HEK293T (cell line): ENCODE data around the gene EXOC4.

Source experiments
- ARNT ChIP-seq: fragments of 450-650 bp; IDR thresholded peaks from 2 replicates; pipeline ENCODE4 v1.6.1; 2017; ENCODE audit warnings: mild to moderate bottlenecking
- BHLHE40 ChIP-seq: fragments of 450-650 bp; IDR thresholded peaks from 2 replicates; pipeline ENCODE4 v1.6.1; 2016; ENCODE audit warnings: mild to moderate bottlenecking, moderate library complexity, borderline replicate concordance
- CTBP1 ChIP-seq: fragments of 450-650 bp; IDR thresholded peaks from 2 replicates; pipeline ENCODE4 v1.6.1; 2016; ENCODE audit warnings: borderline replicate concordance
- FOXA1 ChIP-seq: fragments of 450-650 bp; IDR thresholded peaks from 2 replicates; pipeline ENCODE4 v1.6.1; 2016; ENCODE audit warnings: mild to moderate bottlenecking
- FOXK2 ChIP-seq: fragments of 450-650 bp; IDR thresholded peaks from 2 replicates; pipeline ENCODE4 v1.6.1; 2016; ENCODE audit warnings: mild to moderate bottlenecking
- FOXM1 ChIP-seq: fragments of 450-650 bp; IDR thresholded peaks from 2 replicates; pipeline ENCODE4 v1.6.1; 2017; ENCODE audit warnings: mild to moderate bottlenecking, borderline replicate concordance
- L3MBTL2 ChIP-seq: fragments of 450-650 bp; conservative IDR thresholded peaks from 2 replicates; pipeline ENCODE4 v1.6.1; 2016; ENCODE audit warnings: mild to moderate bottlenecking
- LEF1 ChIP-seq: fragments of 450-650 bp; IDR thresholded peaks from 2 replicates; pipeline ENCODE4 v1.6.1; 2017; ENCODE audit warnings: mild to moderate bottlenecking, borderline replicate concordance
- NFRKB ChIP-seq: fragments of 450-650 bp; IDR thresholded peaks from 2 replicates; pipeline ENCODE4 v1.6.1; 2016; ENCODE audit warnings: mild to moderate bottlenecking, moderate library complexity
- PKNOX1 ChIP-seq: fragments of 450-650 bp; IDR thresholded peaks from 2 replicates; pipeline ENCODE4 v1.6.1; 2016
- SP1 ChIP-seq: fragments of 450-650 bp; IDR thresholded peaks from 2 replicates; pipeline ENCODE4 v1.6.1; 2017
- SUZ12 ChIP-seq: fragments of 450-650 bp; IDR thresholded peaks from 2 replicates; pipeline ENCODE4 v1.6.1; 2016; ENCODE audit warnings: mild to moderate bottlenecking
- TARDBP ChIP-seq: fragments of 450-650 bp; IDR thresholded peaks from 2 replicates; pipeline ENCODE4 v1.6.1; 2016
- ZNF384 ChIP-seq: fragments of 450-650 bp; IDR thresholded peaks from 2 replicates; pipeline ENCODE4 v1.6.1; 2016

DNA sequence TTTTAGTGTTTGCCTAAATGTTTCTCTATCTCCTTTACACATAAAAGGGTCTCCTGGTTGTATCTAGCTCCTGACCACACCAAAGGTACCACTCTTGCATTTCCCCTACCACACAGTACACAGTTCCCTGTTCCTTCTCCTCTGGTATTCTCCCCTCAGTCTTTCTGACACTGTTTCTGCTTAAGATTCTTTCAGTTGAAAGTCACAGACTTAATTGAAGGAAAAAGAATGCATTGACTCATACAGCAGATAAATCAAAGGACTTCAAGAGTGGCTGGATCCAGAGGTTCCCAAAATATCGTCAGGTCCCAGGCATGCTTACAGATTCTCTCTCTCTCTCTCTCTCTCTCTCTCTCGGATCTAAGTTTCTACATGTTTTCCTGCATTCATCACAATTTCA is 688.6 kb downstream of the EXOC4 start:
- TF ChIP-seq TARDBP (no peak), ZNF384 (no peak), ARNT (no peak), FOXA1 (no peak), SUZ12 (no peak), SP1 (no peak), BHLHE40 (no peak), LEF1 (no peak), L3MBTL2 (no peak), FOXK2 (no peak), FOXM1 (no peak), PKNOX1 (no peak), NFRKB (no peak), CTBP1 (no peak)
